AG04450 (cell line): ENCODE measurements around the gene SAE1. TPM values are rescaled to one million over a fixed set of nuclear protein-coding genes. Genes with fewer than 3 reads are reported as not detected.

Experiments
- CTCF ChIA-PET: fragments of 300-600, 350-600 bp; formaldehyde crosslinking; extraction: SDS; loops from one replicate; lab custom pipeline; 2022; ENCODE audit warnings: antibody characterized with exemption, inconsistent platforms; lab: Charles Lee
- POLR2A ChIA-PET: fragments of 350-600 bp; formaldehyde crosslinking; extraction: SDS; loops from one replicate; lab custom pipeline; 2021; ENCODE audit warnings: antibody characterized with exemption, inconsistent platforms; lab: Yijun Ruan, JAX
- DNase-seq: peaks from one replicate; pipeline ENCODE4 v3.0.0-alpha.2; 2011; ENCODE audit warnings: low read depth, low spot score
- H3K27ac ChIP-seq: one replicate; pipeline ENCODE4 v1.5.1; 2012; ENCODE audit warnings: low read depth, low read length, control low read depth
- H3K27me3 ChIP-seq: one replicate; pipeline ENCODE4 v1.6.0; 2012; ENCODE audit warnings: low read length; ENCODE audit not compliant: control insufficient read depth, insufficient read depth
- H3K4me3 ChIP-seq: 2 replicates; pipeline ENCODE4 v1.5.1; 2011; ENCODE audit warnings: mild to moderate bottlenecking, low read depth, low read length, control low read depth
- H3K9me3 ChIP-seq: 2 replicates; pipeline ENCODE4 v1.5.1; 2012; ENCODE audit warnings: low read length; ENCODE audit not compliant: control insufficient read depth, insufficient read depth
- CTCF ChIP-seq: IDR thresholded peaks from 2 replicates; pipeline ENCODE4 v1.5.1; 2011; ENCODE audit warnings: low read depth, low read length, control low read depth, inconsistent platforms
- polyA plus RNA-seq: library from polyadenylated mRNA; depleted of rRNA; stranded (reverse); fragments of >200 nt; gene quantifications from 2 replicates; pipeline ENCODE4 v1.2.3, GENCODE V29; 2011; rRNA removed
- small RNA-seq: library from RNA; depleted of rRNA; stranded (forward); fragments of <200 nt; gene quantifications from one replicate; pipeline ENCODE3, GENCODE V24; 2012; ENCODE audit warnings: low read depth; ENCODE audit not compliant: insufficient read length

SAE1 gene
- polyA plus RNA-seq, 1 experiment = 165 TPM

- no peak for DNase-seq
- CTCF ChIA-PET = interaction anchor here (1.2 kb wide), 1 partner anchor 11 kb away, joined by 5 read pairs; no protein-coding TSS in a partner anchor
Measured at GRCh38 chr19:47258434-47258833, 127.8 kb downstream of the SAE1 start.

DNA sequence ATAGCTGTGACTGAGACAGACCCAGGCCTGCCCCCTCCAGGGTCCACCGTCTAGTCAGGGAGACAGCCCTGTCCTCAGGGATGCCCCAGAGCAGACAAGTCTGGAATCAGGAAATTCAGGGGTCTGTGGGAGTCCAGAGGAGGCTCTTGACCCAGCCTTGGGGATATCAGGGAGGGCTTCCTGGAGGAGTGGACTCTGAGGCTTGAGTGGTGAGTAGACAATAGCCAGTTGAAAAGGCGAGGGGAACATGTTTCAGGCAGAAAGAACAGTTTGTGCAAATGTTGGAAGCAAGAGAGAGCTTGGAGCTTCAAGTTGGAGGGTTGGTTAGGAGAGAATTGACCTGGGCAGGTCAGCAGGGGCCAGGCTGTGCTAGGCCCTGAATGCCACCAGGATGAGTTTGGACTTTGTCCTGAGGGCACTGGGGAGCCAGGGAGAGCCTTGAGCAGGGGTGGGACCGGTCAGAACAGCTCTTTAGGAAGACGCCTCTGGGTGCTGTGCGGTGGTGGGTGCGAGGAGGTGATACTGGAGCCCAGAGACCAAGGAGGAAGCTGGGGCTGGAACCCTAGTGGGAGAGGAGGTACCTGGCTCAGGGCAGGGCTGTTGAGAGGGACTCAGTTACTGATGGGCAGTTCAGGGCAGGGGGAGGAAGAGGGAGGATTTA, 128.4 kb downstream of the SAE1 start:
- DNase-seq = no peak
- POLR2A ChIA-PET = no interaction called here

More at GRCh38 chr19:47258434-47258833, 127.8 kb downstream of the SAE1 start:
- Histone ChIP-seq H3K4me3 (peak overlapping the region; percentile 69), H3K9me3 (no peaks in the 10 kb centered on the region), H3K27me3 (no peaks in the 10 kb centered on the region), H3K27ac (peak overlapping the region; percentile 93)
- POLR2A ChIA-PET = no interaction called here
- TF ChIP-seq CTCF = no peak

More for the DNA sequence above, 128.4 kb downstream of the SAE1 start:
- CTCF ChIA-PET = interaction anchor here (1.2 kb wide), 1 partner anchor 11 kb away, joined by 5 read pairs; no protein-coding TSS in a partner anchor
- Histone ChIP-seq H3K27me3 (no peaks in the 10 kb centered on the region), H3K9me3 (no peaks in the 10 kb centered on the region), H3K27ac (no peak overlapping the region), H3K4me3 (peak overlapping the region; percentile 10; the same call in 1 of the 2 replicates)
- TF ChIP-seq CTCF = no peak

Small RNA genes lying within 50 kb of the gene (small RNA-seq; reads per million reads assigned to genes)
- not detected for gene MIR3190

Other genes starting within 250 kb of the SAE1 start
- gene NPAS1, start 111.0 kb upstream of the SAE1 start, polyA plus RNA-seq = 0.30 and 0.36 TPM in 2 replicates
- gene TMEM160, start 82.2 kb upstream of the SAE1 start, polyA plus RNA-seq = 5.3 and 9.3 TPM in 2 replicates
- 4.9 and 7.3 TPM in 2 replicates for gene ZC3H4, start 17.1 kb upstream of the SAE1 start, polyA plus RNA-seq
- 3.6 and 4.4 TPM in 2 replicates for gene BBC3, start 100.4 kb downstream of the SAE1 start, polyA plus RNA-seq
- 5.0 and 6.6 TPM in 2 replicates for gene CCDC9, start 125.7 kb downstream of the SAE1 start, polyA plus RNA-seq
- 2.4 and 5.0 TPM in 2 replicates for gene INAFM1, start 144.1 kb downstream of the SAE1 start, polyA plus RNA-seq
- 0.50 and 0.53 TPM in 2 replicates for gene C5AR1, start 179.0 kb downstream of the SAE1 start, polyA plus RNA-seq
- not detected in 2 replicates for gene C5AR2, start 201.3 kb downstream of the SAE1 start, polyA plus RNA-seq
- gene DHX34, start 218.5 kb downstream of the SAE1 start, polyA plus RNA-seq = 4.2 and 6.0 TPM in 2 replicates